CD4-positive, alpha-beta T cell treated with Interleukin-12 subunit alpha and Interleukin-12 subunit beta, for 1 hour (primary cell): ENCODE data around the gene SRPRB.

ENCODE experiments used
- DNase-seq: peaks from one replicate; pipeline ENCODE4 v3.0.0-alpha.2; 2020

Gene SRPRB

DNA sequence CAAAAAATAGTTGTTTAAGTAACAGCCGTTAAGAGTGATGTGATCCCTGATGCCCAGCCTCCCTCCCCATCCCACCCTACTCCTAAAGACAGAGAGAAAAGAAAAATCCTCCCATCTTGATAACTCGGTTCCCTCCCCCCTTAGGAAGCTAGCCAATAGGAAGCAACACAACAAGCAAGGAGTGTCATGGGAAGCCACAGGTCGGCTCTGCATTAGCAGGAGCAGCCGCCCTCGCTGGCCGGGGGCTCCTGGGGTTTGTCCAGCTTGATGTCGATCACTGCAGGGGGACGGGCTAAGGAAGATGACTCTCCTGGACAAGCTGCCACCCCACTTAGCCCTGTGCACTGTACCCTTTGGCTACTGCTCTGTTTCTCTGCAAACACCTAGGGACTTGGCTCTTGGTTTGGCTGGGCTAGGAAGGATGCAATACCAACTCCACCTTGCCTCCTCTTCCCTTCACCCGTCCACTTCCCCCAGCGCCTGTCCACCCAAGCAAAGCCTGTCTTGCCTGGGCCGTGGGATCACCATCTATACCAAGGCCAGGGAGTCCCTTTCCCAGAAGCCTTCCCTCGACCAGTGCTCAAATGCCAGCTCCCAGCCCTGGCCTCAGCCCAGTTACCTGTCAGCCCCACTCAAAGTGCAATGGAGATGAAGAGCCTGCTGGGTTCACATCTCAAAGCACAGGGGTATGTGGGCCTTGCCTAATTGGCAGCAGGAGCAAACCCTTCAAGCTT lies 23.1 kb downstream of the SRPRB start:
- DNase-seq = no peak

DNA sequence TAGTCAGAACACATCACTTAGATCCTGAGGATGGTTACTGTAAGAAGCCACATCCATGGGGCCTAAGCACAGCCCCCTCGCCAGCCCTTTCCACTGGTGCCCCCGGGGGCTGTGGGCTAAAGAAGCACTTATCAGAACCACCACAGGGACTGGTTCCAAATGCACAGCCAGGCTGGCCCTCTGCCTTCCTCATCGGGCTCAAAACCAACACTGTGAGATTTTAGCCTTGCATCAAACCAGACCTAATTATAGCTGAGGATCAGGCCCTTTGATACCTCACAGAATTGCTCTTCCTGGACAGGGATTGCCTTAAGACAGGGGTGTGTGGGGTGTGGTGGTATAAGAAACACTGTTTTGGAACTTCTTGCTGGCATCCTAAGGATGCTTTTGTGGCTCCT lies 23.7 kb downstream of the SRPRB start:
- no peak for DNase-seq

DNA sequence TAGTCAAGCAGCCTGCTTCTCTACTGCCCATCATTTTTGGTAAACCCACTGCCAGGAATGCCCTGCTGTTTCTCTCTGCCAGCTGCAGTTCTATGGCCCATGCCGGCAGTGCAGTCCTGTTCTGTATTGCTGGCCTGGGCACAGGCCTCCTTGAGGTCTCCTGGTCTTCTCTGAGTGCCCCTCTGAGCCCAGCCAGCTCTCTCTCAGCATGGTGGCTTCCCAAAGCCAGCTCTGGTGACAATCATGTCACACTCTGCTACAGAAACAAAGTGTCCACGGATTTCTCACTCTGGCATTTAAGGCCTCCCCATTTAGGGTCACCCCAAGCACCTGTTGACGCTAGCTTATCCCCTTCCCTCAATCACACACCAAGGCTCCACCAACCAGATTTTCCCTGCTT lies 24.5 kb downstream of the SRPRB start:
- no peak for DNase-seq

DNA sequence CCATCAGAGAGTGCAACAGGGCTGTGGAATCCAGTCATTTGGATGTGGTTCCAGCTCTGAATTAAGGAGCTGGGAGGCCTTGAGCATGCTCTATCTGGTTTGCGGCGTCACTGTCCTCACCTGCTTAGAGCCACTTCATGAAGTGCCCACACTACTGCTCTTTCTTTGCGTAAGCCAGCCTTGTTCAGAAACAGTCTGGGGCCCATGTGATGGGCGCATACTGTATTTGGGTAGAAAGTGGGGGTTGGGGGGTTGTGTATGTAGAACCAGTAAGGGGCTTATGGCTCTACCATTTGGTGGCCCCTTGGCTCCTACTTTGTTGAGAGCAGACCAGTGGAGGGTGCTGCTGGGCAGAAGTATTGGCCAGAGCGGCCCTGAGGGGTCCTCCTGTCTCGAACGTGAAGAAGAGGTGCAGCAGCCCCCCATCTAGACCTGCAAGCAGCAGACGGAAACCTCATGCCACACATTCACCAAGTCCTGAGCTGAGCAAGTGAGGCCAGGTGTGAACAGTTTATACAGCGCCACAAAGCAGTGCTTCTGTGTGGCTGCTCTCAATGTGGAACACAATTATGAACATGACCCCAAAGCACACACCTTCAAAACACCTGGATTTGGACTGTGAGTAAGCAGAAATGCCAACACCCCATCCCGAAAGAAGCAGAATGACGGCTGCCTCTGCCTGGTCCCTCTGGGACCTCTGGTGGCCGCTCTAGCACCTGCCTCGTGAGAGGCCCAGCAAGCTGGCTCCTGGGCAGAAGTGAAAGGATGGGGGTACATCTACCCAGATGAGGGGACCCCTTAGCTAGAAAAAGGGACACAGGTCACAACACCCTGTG lies 26.6 kb downstream of the SRPRB start:
- DNase-seq = no peak

DNA sequence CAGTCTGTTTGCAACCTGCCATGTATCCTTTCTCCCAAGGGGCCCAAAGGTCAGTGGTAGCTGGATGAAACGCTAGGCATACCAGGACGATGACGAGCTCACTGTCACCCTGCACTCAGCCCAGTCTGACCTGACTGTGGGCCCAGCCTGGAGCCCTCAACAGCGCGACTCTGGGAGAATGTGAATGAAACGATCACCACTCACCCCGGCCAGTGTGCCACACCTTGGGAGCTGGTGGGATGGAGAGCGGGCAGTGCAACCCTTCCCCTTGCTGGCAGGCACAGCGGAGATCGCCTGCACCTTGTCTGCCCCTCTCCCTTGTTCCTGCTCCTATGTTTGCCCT lies 27.2 kb downstream of the SRPRB start:
- DNase-seq = no peak

DNA sequence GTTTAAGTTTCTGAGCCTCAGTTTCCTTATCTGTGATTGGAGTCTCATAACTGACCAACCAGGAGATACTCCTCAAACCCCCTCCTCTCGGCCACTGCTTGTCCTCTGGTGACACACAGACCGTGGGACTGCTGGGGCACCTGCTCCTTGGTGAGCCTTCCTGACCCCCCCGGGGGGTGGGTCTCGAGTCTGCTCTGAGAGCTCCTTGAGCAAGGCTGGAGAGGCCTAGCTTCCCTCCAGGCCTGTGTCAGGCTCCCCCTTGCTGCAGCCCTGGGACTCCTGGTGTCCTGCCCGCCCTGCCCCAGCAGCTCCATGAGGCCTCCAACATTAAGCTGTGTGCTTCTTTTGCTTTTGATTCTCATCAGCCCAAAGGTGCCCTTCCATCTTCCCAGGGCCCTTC lies 27.7 kb downstream of the SRPRB start:
- no peak for DNase-seq

DNA sequence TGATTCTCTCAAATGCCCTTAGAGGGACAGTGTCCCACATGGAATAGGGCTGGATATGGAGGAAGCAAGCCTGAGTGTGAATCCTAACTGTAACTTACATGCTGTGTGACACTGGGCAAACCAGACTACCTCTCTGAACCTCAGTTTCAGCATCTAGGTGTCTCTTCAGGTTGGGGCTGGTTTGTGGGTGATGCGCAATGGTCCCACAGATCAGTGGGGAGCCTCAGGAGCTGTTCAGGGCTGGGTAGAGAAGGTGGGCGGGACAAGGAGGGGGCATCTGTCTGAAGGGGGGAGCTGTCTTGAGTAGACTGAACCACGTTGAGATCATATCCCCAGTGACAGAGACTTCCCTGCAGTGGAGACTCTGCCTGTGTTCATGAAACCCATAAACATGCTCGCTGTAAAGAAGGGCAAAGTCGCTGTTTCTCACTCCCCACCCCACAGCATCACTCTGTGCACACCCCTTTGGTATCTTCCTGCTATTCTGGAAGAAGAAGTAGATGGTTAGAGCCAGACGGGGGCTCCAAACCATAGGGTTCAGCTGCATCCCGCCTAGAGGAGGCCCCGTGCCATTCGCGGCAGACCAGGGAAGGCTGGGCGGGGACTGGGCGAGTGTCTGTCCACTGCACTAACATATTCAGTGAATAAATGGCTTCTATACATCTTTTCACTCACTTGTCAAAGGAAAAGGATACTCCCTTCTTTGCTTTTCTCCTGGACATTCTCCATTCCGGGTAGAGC lies 28.4 kb downstream of the SRPRB start:
- DNase-seq = no peak

DNA sequence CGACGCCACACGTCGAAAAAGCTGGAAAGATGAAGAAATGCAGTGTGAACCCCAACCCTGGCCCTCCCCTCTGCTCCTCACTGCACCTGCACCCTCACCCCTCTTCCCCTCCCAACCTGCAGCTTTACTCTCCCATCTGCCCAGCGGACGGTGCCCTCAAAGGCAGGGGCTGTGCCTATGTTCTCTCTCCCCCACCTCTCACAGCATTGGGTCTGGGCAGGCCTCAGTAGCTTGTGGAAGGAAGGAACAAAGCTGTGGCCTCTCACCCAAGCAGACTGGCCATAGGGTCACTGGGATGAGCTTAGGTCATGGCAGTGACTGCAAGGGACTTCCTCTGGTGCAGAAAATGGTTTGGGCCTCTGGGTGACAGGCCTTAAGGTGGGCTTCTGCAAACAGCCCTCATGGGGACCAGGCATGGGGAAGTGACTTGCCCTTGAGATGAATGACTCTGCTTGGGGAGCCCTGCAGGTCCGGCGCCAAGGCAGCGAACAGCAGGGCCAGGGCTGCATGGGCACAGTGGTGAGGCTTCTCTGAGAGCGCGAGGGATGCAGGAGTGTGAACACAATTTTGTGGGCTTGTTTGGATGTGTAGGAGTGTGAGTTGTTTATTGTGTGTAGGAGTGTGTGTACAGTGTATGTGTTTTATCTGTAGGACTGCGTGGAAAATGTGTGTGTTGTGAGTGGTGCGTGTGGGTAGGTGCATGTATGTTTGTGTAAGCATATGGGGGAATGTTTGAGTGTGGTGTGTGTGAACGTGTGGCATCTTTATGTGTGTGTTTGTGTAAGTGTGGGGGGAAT lies 29.2 kb downstream of the SRPRB start:
- no peak for DNase-seq

DNA sequence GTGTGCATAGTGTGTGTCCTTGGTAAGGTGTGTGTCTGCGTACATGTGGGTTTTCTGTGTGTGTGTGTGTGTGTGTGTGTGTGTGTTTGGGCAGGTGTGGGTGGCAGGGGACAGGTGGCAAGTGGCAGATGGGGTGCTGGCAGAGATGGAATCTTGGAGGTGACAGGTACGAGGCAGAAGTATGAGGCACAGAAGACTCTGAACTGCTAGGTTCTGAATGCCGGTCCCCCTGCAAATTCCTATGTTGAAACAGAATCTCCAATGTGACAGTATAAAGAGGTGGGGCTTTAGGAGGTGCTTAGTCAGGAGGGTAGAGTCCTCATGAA lies 29.8 kb downstream of the SRPRB start:
- DNase-seq = no peak

DNA sequence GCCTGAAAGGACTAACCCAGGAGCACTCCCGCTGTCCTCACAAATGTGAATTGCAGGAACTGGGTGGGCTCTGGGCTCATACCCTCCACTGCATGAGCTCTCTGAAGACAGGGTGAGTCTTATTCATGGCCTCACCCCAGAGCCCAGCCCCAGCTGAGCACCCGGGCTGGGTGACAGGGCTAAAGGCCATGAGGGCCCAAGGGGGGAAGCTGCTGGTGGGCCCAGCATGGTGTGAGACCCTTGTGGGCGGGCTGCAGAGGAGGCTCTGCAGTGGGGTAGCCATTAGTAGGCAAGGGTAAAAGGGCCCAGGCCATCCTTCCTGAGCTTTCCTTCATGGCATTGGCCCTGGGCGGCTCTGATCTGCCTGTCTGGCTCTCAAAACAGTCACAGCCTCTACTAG lies 30.3 kb downstream of the SRPRB start:
- no peak for DNase-seq

DNA sequence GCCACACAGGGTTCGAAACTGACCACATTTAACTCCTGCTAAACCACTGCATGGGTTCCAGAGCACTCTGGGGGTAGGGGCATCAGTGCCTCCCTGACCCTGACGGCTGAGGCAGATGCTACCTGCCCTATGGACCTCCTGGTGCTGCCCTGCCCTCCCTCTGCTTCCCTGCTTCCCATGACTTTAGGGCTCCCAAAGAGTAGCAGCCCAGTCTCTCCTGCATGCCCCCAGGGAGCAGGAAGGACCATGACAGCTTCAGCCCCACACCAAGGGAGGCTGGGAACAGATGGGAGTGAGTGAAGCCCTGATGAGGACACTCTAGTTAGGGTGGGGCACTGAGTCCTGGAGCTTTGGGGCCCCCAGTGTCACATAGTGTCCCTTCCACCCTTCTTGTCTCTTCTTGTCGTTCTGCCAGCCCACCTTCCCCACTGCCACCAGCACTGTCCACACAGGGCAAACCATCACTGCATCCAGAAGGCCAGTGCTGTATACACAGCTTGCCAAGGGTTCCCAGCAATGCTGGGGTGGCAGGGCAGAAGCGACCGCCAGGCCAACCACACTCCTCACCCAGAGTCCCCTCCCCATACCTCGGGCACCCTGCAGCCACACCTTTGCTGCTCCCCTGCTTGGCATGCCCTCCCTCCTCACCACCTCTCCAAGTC lies 31.0 kb downstream of the SRPRB start:
- no peak for DNase-seq

DNA sequence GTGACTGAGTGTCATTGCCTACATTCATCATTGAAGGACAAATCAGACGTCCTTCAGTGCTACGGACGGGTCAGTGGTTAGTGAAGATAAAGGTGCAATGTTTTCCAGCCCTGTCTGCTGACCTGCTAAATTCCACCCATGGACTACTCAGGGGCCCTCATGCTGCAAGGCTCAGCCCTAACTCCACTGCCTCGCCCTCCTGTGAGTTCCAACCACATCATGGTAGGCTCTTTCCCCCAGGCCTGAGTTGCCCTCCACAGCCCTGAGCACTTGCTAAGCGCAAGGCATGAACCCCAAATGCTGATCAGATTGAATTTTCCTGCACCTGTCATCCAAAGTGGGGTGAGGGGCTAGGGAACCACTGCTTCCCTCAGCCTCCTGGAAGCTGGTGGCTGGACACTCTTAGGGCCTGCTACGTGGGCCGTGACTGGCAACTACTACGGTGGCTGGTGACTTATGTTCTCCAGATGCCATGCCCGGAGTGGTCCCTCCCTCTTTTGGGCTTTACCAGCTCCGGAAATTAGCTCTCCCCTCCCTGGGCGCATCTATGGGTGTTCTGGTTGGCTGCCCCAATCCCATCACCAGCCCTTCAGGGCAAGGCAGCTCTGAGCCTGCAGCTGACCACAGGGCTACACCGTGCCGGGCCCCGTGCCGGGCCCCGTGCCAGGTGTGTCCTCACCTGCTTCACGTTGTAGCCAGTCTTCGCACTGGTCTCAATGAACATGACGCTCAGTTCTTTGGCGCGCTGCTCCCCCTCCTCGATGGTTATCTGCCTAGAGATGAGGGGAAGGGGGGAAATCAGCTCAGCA lies 32.1 kb downstream of the SRPRB start:
- no peak for DNase-seq

DNA sequence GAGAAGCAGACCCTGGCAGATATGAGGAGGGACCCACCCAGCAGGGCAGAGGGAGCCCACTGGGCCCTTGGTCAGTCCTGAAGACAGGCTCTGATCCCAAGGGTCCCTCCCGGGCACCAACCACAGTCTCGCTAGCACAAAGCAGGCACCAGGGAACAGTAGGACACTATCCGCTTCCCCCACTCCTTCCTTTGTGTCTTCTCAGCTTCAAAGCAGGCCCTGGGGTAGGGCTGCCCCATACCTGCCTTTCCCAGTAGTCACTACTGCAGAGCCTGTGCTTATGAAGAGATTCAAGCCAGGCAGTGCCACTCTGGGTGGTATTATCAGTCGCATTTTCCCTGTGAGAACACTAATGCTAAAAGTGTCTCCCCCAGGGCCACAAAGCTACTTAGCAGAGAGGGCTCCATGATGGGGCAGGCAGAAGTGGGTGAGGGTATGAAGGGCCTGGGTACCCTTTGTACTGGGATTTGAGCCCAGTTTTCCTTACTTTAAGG lies 32.7 kb downstream of the SRPRB start:
- no peak for DNase-seq

DNA sequence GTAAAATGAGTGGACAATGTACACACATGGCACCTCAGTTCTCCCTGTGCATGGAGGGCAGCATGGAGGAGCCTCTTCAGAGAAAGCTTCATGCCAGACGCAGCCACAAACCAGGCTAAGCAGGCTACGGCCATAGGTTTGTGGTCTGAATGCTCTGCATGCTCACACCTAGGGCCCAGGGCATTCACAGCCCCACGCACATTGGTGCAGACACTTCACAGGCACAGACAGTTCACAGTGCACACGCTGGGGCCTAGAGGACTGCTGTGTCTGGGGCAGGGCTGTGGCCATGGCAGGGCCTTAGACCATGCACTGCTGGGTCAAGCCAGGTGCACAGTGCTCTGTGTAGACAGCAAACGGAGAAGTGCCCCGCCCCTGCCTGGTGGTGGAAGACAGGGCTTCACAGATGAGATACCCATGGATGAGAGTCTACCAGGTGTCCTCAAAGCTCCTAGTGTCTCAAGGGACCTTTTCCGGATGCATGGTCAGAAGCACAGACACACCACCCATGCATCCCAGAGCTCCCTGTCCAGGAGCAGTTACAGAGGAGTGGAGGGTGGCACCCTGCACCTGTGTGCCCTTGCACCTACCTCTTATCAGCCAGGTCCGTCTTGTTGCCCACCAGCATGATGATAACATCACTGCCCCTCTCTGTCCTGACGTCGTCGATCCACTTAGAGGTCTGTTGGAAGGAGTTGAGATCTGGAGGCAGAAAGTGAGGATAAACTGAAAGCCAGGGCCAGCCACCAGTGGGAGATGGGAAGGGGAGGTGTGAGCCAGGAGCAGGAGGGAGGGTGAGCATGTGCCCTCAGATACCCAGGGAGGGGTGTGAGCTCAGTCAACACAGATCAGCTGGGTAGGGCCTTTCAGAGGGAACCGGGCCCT lies 33.5 kb downstream of the SRPRB start:
- DNase-seq = no peak

DNA sequence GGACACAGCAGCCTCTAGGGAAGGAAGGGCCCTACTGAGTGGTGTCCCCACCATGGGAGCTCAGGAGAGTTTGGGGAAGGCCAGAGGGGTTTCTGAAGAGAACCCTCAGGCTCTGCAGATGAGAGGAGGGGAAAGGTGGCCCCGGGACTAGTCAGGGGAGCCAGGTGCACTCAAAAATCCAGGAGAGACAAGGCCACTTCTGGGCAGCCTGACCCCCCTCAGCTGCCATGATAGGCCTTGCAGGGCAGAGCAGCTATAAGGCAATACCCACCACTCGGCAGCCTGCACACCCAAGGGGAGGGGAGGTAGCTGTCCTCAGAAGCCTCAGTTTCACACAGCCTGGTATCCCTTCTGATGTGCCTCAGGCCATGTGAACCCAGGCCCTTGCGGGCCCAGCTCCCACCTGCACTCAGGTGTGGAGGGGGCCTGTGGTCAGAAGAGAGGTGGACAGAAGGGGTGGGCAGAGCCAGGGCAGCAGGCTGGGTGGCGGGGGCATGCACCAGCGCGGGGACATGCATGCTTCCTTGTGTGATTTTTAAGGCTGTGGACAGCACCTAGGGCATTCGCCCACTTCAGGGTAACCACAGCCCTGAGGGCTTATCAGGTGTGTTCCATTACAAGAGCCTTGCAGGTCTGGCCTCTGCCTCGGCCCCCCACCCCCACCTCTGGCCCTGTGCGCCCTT lies 34.6 kb downstream of the SRPRB start:
- DNase-seq = no peak

DNA sequence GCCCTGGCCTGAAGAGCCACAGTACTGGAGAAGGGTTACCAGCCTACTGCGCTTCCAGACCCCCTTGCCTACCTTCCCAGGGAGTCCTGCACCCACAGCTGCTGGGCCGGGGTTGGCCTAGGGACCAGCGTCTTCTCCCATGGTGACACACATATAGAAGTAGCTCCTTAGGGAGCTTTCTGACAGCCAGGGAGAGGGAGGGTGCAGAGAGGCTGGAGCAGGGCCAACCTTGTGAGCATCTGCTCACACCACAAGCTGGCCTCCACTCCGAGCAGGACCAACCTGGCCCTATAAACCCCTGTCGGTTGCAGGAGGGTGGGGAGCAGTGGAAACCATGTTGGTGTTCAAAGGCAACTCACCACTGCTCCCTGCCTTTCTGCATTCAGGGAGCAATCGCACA lies 35.2 kb downstream of the SRPRB start:
- no peak for DNase-seq

DNA sequence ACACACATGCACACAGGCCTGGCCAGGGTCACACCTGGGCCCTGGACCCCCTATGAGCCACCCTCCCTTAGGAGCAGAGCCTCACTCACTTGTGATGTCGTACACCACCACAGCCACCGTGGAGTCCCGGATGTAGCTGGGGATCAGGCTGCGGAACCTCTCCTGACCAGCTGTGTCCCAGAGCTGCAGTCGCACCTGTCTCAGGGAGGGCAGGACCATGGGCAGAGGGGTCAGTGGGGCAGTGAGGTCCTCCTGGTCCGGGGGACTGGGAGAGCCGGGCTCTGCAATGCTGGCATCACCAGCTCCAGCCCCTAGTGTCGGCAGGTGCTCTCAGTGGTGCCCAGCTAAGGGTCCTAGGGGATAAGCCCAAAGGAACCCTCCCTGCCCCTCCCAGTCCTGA lies 35.6 kb downstream of the SRPRB start:
- no peak for DNase-seq

DNA sequence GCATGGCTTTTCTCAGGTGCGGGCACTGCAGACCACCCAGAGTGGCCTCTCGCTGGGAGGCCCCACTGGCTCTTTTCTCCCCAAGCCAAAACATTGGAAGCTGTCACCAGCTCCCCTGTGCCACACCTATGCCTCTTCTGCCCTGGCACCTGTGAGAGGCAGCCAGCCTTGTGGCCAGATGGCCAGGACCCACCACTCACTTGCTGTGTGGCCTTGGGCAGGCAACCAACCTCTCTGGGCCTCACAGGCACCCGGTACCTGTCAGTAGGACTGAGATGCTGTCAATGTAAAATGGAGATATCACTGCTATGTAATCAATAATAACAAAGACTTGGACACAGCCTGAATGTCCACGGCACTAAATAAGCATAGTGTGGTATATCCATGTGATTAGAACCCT lies 36.5 kb downstream of the SRPRB start:
- DNase-seq = no peak

DNA sequence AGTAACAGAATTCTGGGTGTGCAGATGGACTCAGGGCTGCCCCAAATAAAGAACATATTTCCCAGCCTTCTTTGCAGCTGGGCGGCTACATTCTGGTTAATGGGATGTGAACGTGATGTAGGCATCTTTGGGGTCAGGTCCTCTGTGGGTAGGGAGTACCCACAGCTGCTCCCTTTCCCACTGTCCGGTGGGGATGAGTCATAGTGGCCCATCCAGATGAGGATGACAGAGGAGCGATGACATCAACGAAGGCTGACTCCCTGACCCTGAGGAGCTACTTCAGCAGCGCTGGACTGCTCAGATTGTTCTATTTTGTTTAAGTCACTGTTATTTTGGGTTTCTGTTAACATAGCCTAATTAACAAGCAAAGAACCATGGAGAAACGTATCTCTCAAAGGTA lies 38.0 kb downstream of the SRPRB start:
- no peak for DNase-seq

DNA sequence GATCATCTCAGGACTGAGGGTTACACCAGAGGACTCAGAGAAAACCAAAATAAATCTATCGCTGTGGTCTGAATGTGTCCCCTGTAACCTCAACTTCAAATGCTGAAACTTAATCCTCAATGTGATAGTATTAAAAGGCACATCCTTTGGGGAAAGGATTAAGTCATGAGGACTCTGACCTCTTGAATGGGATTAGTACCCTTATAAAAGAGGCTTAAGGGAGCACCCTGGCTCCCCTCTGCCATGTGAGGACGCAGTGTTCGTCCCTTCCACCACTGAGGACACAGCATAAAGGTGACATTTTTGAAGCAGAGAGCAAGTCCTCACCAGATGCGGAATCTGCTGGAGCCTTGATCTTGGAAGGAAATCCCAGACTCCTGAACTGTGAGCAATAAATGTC lies 39.5 kb downstream of the SRPRB start:
- DNase-seq = no peak
